Effector memory CD4-positive, alpha-beta T cell (primary cell): ENCODE data around the gene APOBEC3H.
A peak's percentile ranks its signal among the peaks of the same experiment; 100 is the strongest.

ENCODE experiments used
- DNase-seq, 3 donors: peaks; one replicate each; pipeline ENCODE4 v3.0.0-alpha.2; 2020
- H3K27ac ChIP-seq: 2 replicates; pipeline ENCODE4 v1.7.0; 2013; ENCODE audit warnings: mild to moderate bottlenecking, low read length, moderate library complexity; ENCODE audit not compliant: insufficient read depth, poor library complexity, severe bottlenecking
- H3K27me3 ChIP-seq: replicated peaks from 2 replicates; pipeline ENCODE4 v1.7.0; 2013; ENCODE audit warnings: mild to moderate bottlenecking, low read length; ENCODE audit not compliant: insufficient read depth, control insufficient read depth, poor library complexity, severe bottlenecking
- H3K36me3 ChIP-seq: 2 replicates; pipeline ENCODE4 v1.7.0; 2013; ENCODE audit warnings: mild to moderate bottlenecking, low read length, moderate library complexity; ENCODE audit not compliant: control insufficient read depth, insufficient read depth
- H3K4me1 ChIP-seq: 2 replicates; pipeline ENCODE4 v1.7.0; 2013; ENCODE audit warnings: low read length, mild to moderate bottlenecking; ENCODE audit not compliant: control insufficient read depth, insufficient read depth, poor library complexity, severe bottlenecking
- H3K4me3 ChIP-seq: 2 replicates; pipeline ENCODE4 v1.7.0; 2013; ENCODE audit warnings: low read length, low read depth, mild to moderate bottlenecking; ENCODE audit not compliant: insufficient read depth, poor library complexity, severe bottlenecking
- H3K9me3 ChIP-seq: 2 replicates; pipeline ENCODE4 v1.7.0; 2013; ENCODE audit warnings: mild to moderate bottlenecking, low read length, moderate library complexity; ENCODE audit not compliant: control insufficient read depth

The APOBEC3H gene

DNA sequence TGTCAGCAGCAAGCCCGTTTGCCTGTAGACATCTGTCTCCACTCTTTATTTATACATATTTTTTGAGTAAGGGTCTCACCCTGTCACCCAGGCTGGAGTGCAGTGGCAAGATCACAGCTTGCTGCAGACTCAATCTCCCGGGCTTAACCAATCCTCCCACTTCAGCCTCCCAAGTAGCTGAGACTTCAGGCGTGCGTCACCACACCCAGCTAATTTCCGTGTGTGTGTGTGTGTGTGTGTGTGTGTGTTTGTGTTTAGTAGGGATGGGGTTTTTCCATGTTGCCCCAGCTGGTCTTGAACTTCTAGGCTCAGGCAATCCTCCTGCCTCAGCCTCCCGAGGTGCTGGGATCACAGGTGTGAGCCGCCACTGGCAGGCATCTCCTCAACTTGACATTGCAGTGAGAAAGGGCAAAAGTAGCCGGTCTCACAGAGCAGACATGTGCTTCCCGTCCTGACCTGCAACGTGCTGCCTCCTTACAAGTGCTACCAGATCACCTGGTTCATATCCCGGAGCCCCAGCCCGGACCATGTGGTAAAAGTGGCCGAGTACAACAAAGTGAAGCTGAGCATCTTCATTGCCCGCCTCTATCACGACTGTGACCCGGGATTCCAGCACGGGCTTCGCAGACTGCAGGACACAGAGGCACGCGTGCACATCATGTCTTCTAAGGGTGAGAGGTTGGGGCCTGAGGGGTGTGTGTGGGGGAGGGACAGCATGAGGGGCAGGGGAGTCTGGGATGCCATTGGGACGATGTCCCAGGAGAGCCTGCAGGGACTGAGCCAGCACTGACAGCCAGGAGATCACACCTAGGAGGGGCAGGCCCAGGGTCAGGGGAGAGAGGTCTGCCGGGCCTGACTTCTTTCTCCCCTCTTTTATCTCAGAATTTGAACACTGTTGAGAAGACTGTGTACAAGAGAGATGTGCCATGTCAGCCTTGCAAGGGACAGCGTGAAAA is 5.6 kb upstream of the APOBEC3H start:
- peak in 2 of 3 donors; percentile 33 to 51 for DNase-seq
- peaks cover 68% of the 10 kb centered on the region for H3K4me1 ChIP-seq
- H3K9me3 ChIP-seq: no peaks in the 10 kb centered on the region
- H3K27me3 ChIP-seq: no peaks in the 10 kb centered on the region
- peak overlapping the region; percentile 94 for H3K27ac ChIP-seq
- H3K36me3 ChIP-seq: no peaks in the 10 kb centered on the region
- H3K4me3 ChIP-seq: peak overlapping the region; percentile 30

DNA sequence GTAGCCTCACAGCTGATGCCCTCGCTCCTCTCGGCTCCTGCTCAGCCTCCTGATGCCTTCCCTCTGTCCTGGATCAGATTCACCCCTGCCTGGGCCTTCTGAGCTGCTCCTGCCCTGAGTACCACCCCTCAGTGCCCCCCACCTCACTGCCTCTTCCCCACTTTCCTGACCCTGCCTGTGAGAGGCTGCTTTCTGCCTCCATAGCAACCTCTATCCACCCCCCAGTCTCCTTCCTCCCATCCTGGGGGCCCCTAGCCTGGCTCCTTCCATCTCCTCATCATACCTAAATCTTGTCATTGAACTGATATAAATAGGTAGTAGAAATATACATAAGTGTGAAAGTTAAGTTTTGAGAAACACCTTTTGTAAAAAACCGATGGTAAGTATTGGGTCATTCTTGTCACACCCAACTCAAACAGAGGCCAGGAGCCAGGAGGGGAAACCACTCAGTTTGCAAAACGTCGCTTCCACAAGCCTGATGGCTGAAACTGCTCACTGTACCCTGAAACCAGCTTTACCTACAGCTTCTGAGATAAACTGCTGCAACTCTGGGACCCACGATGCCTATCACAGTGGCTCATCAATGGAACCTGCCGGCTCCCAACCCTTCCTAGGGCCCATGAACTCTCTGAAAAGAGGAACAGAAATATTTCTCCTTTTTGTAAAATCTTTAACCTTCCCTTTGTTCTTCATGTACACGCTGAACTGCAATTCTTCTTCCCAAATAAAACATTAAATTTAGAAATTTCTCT is 4.8 kb upstream of the APOBEC3H start:
- DNase-seq: no peak
- Histone ChIP-seq H3K9me3 (no peaks in the 10 kb centered on the region), H3K27me3 (no peaks in the 10 kb centered on the region), H3K4me3 (no peak overlapping the region), H3K4me1 (peaks cover 74% of the 10 kb centered on the region), H3K27ac (peak overlapping the region; percentile 94), H3K36me3 (no peaks in the 10 kb centered on the region)

DNA sequence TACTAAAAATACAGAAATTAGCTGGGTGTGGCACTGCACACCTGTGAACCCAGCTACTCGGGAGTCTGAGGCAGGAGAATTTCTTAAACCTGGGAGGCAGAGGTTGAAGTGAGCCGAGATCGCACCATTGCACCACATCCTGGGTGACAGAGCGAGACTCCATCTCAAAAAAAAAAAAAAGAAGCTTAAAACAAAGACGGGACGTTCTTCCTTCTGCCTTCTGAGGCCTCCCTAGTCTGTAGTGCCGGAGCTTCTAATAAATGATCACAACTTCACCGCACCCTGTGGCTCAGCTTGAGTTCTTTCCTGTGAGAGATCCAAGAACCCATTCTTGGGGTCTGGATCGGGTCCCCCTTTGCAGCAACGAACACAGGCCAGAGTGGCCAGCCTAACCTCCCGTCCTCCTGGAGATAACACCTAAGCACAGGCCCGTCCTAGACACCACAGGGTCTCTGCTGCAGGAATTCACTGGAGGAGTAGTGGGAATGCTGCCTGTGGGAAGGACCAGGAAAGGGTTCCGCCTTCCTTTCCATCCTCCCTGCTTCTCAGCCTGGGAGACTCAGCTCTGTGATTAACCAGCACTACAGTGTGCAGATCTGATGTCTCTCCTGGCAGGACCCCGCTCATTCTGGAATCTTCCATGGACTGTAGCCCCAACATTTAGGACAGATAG is 2.2 kb upstream of the APOBEC3H start:
- Histone ChIP-seq H3K27me3 (no peaks in the 10 kb centered on the region), H3K27ac (peak overlapping the region; percentile 46), H3K4me1 (peaks cover 84% of the 10 kb centered on the region), H3K9me3 (no peaks in the 10 kb centered on the region), H3K36me3 (no peaks in the 10 kb centered on the region), H3K4me3 (no peak overlapping the region)
- DNase-seq: peak in 1 of 3 donors; percentile 42

DNA sequence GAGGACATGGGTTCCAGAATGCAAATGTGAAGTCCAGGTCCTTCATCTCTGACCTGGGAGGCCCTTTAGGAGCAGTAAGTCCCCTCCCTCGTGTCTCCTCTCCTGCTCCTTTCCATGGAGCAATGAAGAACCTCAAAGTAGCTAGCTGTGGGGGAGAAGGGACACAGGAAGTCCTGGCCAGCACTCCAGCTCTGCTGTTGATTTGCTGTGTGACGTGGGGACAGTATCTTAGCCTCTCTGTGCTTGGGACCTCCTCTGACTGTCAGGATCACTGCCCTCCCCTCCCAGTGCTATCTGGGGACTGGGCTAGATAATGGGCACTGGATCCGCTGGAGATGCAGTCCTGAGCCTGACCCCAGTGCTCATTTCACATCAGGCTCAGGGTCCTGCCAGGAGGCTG is 1.1 kb upstream of the APOBEC3H start:
- H3K4me1 ChIP-seq: peaks cover 72% of the 10 kb centered on the region
- H3K9me3 ChIP-seq: no peaks in the 10 kb centered on the region
- H3K27ac ChIP-seq: peak overlapping the region; percentile 40
- no peak for DNase-seq
- H3K27me3 ChIP-seq: no peaks in the 10 kb centered on the region
- H3K36me3 ChIP-seq: no peaks in the 10 kb centered on the region
- H3K4me3 ChIP-seq: no peak overlapping the region

DNA sequence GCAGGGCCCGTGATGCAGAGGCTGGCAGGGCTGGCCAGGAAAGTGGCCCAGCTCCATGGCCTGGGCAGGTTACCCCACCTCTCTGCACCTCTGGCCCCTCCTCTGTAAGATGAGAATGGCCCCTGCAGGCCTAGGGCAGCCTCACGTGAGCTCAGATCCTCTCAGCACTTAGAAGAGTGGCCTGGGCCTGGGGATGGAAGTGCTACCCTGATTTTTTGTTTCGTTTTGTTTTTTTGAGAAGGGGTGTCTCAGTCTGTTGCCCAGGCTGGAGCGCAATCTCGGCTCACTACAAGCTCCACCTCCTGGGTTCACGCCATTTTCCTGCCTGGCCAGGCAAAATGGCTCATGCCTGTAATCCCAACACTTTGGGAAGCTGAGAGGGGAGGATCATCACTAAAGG is 982 bp downstream of the APOBEC3H start:
- no peak overlapping the region for H3K4me3 ChIP-seq
- H3K9me3 ChIP-seq: no peaks in the 10 kb centered on the region
- peak overlapping the region; percentile 85 for H3K27ac ChIP-seq
- no peaks in the 10 kb centered on the region for H3K36me3 ChIP-seq
- H3K27me3 ChIP-seq: no peaks in the 10 kb centered on the region
- no peak for DNase-seq
- peaks cover 52% of the 10 kb centered on the region for H3K4me1 ChIP-seq

DNA sequence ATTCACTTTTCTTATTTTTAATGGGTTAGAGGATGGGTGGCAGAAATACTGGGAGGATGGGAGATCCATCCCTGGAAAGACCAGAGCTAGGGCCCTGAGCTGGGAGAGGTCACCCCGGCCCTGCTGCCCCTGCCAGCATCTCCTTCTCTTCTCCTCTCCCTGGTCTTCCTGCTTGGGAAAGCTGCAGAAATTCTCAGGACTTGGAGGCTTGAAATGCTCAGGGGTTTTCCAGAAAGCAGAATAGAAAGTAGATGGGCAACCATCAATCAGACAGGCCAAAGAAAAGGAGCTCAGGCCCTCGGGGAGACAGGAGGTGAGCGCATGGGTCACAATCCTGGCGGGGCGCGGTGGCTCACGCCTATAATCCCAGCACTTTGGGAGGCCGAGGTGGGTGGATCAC is 1.5 kb downstream of the APOBEC3H start:
- Histone ChIP-seq H3K4me1 (peaks cover 52% of the 10 kb centered on the region), H3K27ac (peak overlapping the region; percentile 85), H3K36me3 (no peaks in the 10 kb centered on the region), H3K9me3 (no peaks in the 10 kb centered on the region), H3K27me3 (no peaks in the 10 kb centered on the region), H3K4me3 (no peak overlapping the region)
- no peak for DNase-seq

DNA sequence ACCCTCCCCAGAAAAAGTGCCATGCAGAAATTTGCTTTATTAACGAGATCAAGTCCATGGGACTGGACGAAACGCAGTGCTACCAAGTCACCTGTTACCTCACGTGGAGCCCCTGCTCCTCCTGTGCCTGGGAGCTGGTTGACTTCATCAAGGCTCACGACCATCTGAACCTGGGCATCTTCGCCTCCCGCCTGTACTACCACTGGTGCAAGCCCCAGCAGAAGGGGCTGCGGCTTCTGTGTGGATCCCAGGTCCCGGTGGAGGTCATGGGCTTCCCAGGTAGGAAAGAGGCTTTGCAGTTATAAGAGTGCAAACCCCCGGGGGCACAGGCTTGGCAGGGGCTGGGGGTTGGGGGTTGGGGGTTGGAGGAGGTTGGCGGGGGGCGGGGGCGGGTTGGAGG is 4.2 kb downstream of the APOBEC3H start:
- H3K27ac ChIP-seq: no peak overlapping the region
- H3K36me3 ChIP-seq: no peaks in the 10 kb centered on the region
- no peaks in the 10 kb centered on the region for H3K27me3 ChIP-seq
- no peaks in the 10 kb centered on the region for H3K9me3 ChIP-seq
- H3K4me1 ChIP-seq: peaks cover 36% of the 10 kb centered on the region
- no peak overlapping the region for H3K4me3 ChIP-seq
- DNase-seq: no peak

DNA sequence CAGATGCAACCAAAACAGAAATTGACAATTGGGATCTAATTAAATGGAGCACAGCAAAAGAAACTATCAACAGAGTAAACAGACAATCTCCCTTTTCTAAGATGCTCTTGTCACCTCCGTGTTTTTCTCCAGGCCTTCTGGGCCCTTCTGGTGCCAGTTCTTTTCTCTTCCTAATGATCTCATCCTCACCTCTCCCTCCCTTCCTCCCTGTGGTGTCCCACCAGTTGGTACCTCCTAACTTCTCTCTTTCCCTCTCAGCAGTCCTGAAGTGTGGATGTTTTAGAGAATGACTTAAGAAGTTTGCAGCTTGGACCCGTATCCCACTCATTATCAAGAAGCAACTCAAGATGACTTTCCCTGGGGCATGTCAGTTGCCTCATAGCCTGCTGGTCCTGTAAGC is 6.4 kb downstream of the APOBEC3H start:
- Histone ChIP-seq H3K36me3 (no peaks in the 10 kb centered on the region), H3K27me3 (no peaks in the 10 kb centered on the region), H3K4me1 (peaks cover 14% of the 10 kb centered on the region), H3K9me3 (no peaks in the 10 kb centered on the region), H3K4me3 (no peak overlapping the region), H3K27ac (no peak overlapping the region)
- DNase-seq: no peak

DNA sequence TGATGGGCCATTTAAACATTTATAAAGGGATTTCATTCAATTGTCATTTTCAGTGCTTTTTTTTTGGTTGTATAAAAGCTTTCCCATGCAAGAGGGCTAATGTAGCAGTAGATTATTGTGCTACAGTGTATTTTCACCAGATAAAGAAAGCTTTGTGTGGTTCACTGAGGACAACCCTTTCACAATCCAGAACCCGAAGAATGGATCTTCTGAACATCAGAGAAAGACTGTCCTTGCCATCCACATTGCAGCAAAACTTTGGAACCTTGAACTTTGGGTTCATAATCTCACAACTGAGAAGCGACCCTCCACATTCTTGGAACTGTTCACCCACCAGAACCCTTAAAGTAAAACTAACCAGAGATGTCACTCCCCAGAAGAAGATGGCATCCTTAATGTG is 9.3 kb downstream of the APOBEC3H start:
- Histone ChIP-seq H3K27ac (no peak overlapping the region), H3K36me3 (no peaks in the 10 kb centered on the region), H3K27me3 (no peaks in the 10 kb centered on the region), H3K4me3 (no peak overlapping the region), H3K9me3 (no peaks in the 10 kb centered on the region), H3K4me1 (no peaks in the 10 kb centered on the region)
- DNase-seq: no peak
